Measurements from ENCODE around the gene RASA3. TPM values are rescaled to one million over a fixed set of nuclear protein-coding genes. Genes with fewer than 3 reads are reported as not detected.

Gene RASA3
- total RNA-seq, 1 experiment from 2014 or later = 18.6 TPM

GRCh38 chr13:114167426-114167825 is 35.0 kb upstream of the RASA3 start (continued):
- TF ChIP-seq CTCF (IDR thresholded peaks at IDR 0.05 in 2 of 3, conservative IDR thresholded peaks at IDR 0.05 in 1 of 3; ENCODE audit: borderline replicate concordance in 1 of 3, insufficient read depth in 1 of 3, low read depth in 2 of 3, low read length in 2 of 3) (no peak), RAD21 (IDR thresholded peaks at IDR 0.05; ENCODE audit: low read depth) (no peak)

GRCh38 chr13:114166381-114167131 is 34.1 kb upstream of the RASA3 start:
- H3K4me3 ChIP-seq (replicated peaks in 1 of 2; ENCODE audit: low read depth in 1 of 2, low read length in 2 of 2) = no peak overlapping the region
- no peaks in the 10 kb centered on the region for H3K79me2 ChIP-seq (ENCODE audit: insufficient read depth, low read length)
- H3K9me2 ChIP-seq (ENCODE audit: insufficient read depth) = no peaks in the 10 kb centered on the region
- TF ChIP-seq CEBPB (IDR thresholded peaks at IDR 0.05; ENCODE audit: low read depth) (no peak), JUND (IDR thresholded peaks at IDR 0.05) (no peak), REST (IDR thresholded peaks at IDR 0.05; ENCODE audit: low read depth) (no peak), EZH2 (IDR thresholded peaks at IDR 0.05) (no peak), RAD21 (IDR thresholded peaks at IDR 0.05; ENCODE audit: low read depth) (no peak), POLR2A (IDR thresholded peaks at IDR 0.05; ENCODE audit: borderline replicate concordance, extremely low read depth, insufficient read depth, insufficient read length) (no peak), ATF3 (IDR thresholded peaks at IDR 0.05) (no peak), MAX (IDR thresholded peaks at IDR 0.05) (no peak), FOSL1 (IDR thresholded peaks at IDR 0.05; ENCODE audit: low read depth) (no peak), ELF1 (IDR thresholded peaks at IDR 0.05; ENCODE audit: borderline replicate concordance, low read depth) (no peak), ZFX (IDR thresholded peaks at IDR 0.05) (no peak), ZNF274 (IDR thresholded peaks at IDR 0.05; ENCODE audit: low read depth, low read length) (no peak), SRF (IDR thresholded peaks at IDR 0.05; ENCODE audit: low read depth) (no peak), ZBTB33 (IDR thresholded peaks at IDR 0.05; ENCODE audit: extremely low read depth, insufficient replicate concordance, low read length) (no peak), SIN3A (IDR thresholded peaks at IDR 0.05; ENCODE audit: low read depth) (no peak), YY1 (IDR thresholded peaks at IDR 0.05; ENCODE audit: extremely low read depth, insufficient replicate concordance, low read depth, low read length) (no peak), SP1 (IDR thresholded peaks at IDR 0.05; ENCODE audit: low read depth) (no peak)
- no peak overlapping the region for H3K27ac ChIP-seq (ENCODE audit: low read depth, low read length)
- 0 out of 2 replicates have a peak, but pooled peaks cover 2% of the 10 kb centered on the region for H3K27me3 ChIP-seq (ENCODE audit: insufficient read depth, low read length)
- BruUV-seq (replicated peaks) = no TSS peak
- DNase-seq (ENCODE audit: low read depth, low spot score) (no peak), ATAC-seq (no peak)
- H4K20me1 ChIP-seq (ENCODE audit: insufficient read depth) = no peaks in the 10 kb centered on the region
- no peaks in the 10 kb centered on the region for H3K4me1 ChIP-seq (ENCODE audit: control insufficient read depth in 1 of 2, insufficient read depth in 2 of 2, low read length in 2 of 2)
- POLR2A ChIA-PET = no interaction called here
- H3K4me2 ChIP-seq (ENCODE audit: low read length) = no peak overlapping the region
- RAD21 ChIA-PET (ENCODE audit: low non-redundant PET in 1 of 2, low total read pairs in 2 of 2, uncharacterized antibody in 2 of 2, unreplicated experiment in 2 of 2) = no interaction called here
- no peak overlapping the region for H3K9ac ChIP-seq (ENCODE audit: low read length)
- CTCF ChIA-PET = no interaction called here
- H3K9me3 ChIP-seq (ENCODE audit: control insufficient read depth in 1 of 2, insufficient read depth in 1 of 2, low read depth in 1 of 2, low read length in 2 of 2) = no peaks in the 10 kb centered on the region
- no peaks in the 10 kb centered on the region for H3K36me3 ChIP-seq (ENCODE audit: control insufficient read depth in 1 of 2, insufficient read depth in 2 of 2, low read length in 2 of 2)
- intact Hi-C loops (cut with micrococcal nuclease) = no loop called here
- no peak overlapping the region for H2AFZ ChIP-seq (ENCODE audit: low read depth, low read length, poor library complexity, severe bottlenecking)

Data from HCT116 (cell line).